Thymus (tissue), 11 donors: ENCODE measurements around the gene AFAP1. TPM values are rescaled to one million over a fixed set of nuclear protein-coding genes. Genes with fewer than 3 reads are reported as not detected.

Experiments used
- DNase-seq, 9 donors: peaks; one replicate each; pipeline ENCODE4 v3.0.0-alpha.2; 2013; ENCODE audit warnings: low spot score in 9 of 9, low read depth in 6 of 9, missing footprints in 1 of 9
- H3K27ac ChIP-seq, 2 donors: one replicate each; pipeline ENCODE4 v1.5.1; 2013; ENCODE audit warnings: control low read depth in 1 of 2, low read depth in 1 of 2, low read length in 1 of 2, mild to moderate bottlenecking in 1 of 2, moderate library complexity in 1 of 2
- H3K27me3 ChIP-seq, 2 donors: one replicate each; pipeline ENCODE4 v1.5.1; 2013; ENCODE audit warnings: low read length in 1 of 2; ENCODE audit not compliant: control insufficient read depth in 2 of 2, insufficient read depth in 1 of 2
- H3K36me3 ChIP-seq, 2 donors: one replicate each; pipeline ENCODE4 v1.5.1; 2013; ENCODE audit warnings: low read length in 1 of 2, mild to moderate bottlenecking in 1 of 2, moderate library complexity in 1 of 2; ENCODE audit not compliant: control insufficient read depth in 2 of 2, insufficient read depth in 2 of 2
- H3K4me1 ChIP-seq, 2 donors: one replicate each; pipeline ENCODE4 v1.5.1; 2013; ENCODE audit warnings: low read length in 2 of 2; ENCODE audit not compliant: control insufficient read depth in 2 of 2, insufficient read depth in 2 of 2
- H3K4me3 ChIP-seq, 2 donors: one replicate each; pipeline ENCODE4 v1.5.1; 2013; ENCODE audit warnings: low read length in 2 of 2, control low read depth in 1 of 2, mild to moderate bottlenecking in 1 of 2
- H3K9me3 ChIP-seq, 2 donors: one replicate each; pipeline ENCODE4 v1.5.1; 2013; ENCODE audit warnings: low read length in 1 of 2, mild to moderate bottlenecking in 1 of 2; ENCODE audit not compliant: control insufficient read depth in 2 of 2, insufficient read depth in 1 of 2
- WGBS: extraction: QIAGEN DNeasy Blood & Tissue Kit; methylation state at CpG from one replicate; pipeline ENCODE4 v1.1.7; 2013; 5-methylcytosine and 5-hydroxymethylcytosine counted together
- polyA plus RNA-seq: library from polyadenylated mRNA; stranded (reverse); fragments of 200-250 nt; gene quantifications from one replicate; pipeline ENCODE4 v1.2.3, GENCODE V29; 2013
- total RNA-seq: library from RNA; stranded (reverse); fragments of 120-200 nt; gene quantifications from one replicate; pipeline ENCODE4 v1.2.4, GENCODE V29; 2013
- donor health status: healthy.

Gene AFAP1
- total and polyA plus RNA-seq, 2 donors = 3.2 to 4.5 TPM

- H3K36me3 ChIP-seq = no peaks in the 10 kb centered on the region
- DNase-seq = no peak
Measured at GRCh38 chr4:7775396-7775795, 164.3 kb downstream of the AFAP1 start.

GRCh38 chr4:7774301-7775294 lies 165.1 kb downstream of the AFAP1 start:
- no peaks in the 10 kb centered on the region for H3K36me3 ChIP-seq
- no peak for DNase-seq
- no peak overlapping the region for H3K27ac ChIP-seq
- H3K27me3 ChIP-seq = no peaks in the 10 kb centered on the region
- H3K4me3 ChIP-seq = no peak overlapping the region
- H3K9me3 ChIP-seq = no peaks in the 10 kb centered on the region
- 96% methylated on average over 22 of the region's 22 CpGs for WGBS
- H3K4me1 ChIP-seq = no peaks in the 10 kb centered on the region

More at GRCh38 chr4:7775396-7775795, 164.3 kb downstream of the AFAP1 start:
- H3K9me3 ChIP-seq = no peaks in the 10 kb centered on the region
- H3K27me3 ChIP-seq = no peaks in the 10 kb centered on the region
- no peaks in the 10 kb centered on the region for H3K4me1 ChIP-seq
- H3K4me3 ChIP-seq = no peak overlapping the region
- H3K27ac ChIP-seq = no peak overlapping the region
- WGBS = 95% methylated on average over 9 of the region's 9 CpGs

GRCh38 chr4:7773401-7774180 lies 166.1 kb downstream of the AFAP1 start:
- H3K4me1 ChIP-seq = no peaks in the 10 kb centered on the region
- no peak for DNase-seq
- H3K9me3 ChIP-seq = no peaks in the 10 kb centered on the region
- 96% methylated on average over 24 of the region's 24 CpGs for WGBS
- no peaks in the 10 kb centered on the region for H3K36me3 ChIP-seq
- H3K27me3 ChIP-seq = no peaks in the 10 kb centered on the region
- no peak overlapping the region for H3K27ac ChIP-seq
- H3K4me3 ChIP-seq = no peak overlapping the region

- DNase-seq = no peak
- no peaks in the 10 kb centered on the region for H3K27me3 ChIP-seq
- H3K9me3 ChIP-seq = no peaks in the 10 kb centered on the region
- no peak overlapping the region for H3K27ac ChIP-seq
- no peaks in the 10 kb centered on the region for H3K36me3 ChIP-seq
- 89% methylated on average over 31 of the region's 31 CpGs for WGBS
- H3K4me1 ChIP-seq = no peaks in the 10 kb centered on the region
- H3K4me3 ChIP-seq = no peak overlapping the region
Measured at GRCh38 chr4:7772711-7773385, 166.8 kb downstream of the AFAP1 start.

GRCh38 chr4:7771541-7772507 lies 167.8 kb downstream of the AFAP1 start:
- DNase-seq = no peak
- WGBS = 90% methylated on average over 26 of the region's 26 CpGs
- Histone ChIP-seq H3K4me1 (no peaks in the 10 kb centered on the region), H3K9me3 (no peaks in the 10 kb centered on the region), H3K4me3 (no peak overlapping the region), H3K27me3 (no peaks in the 10 kb centered on the region), H3K27ac (no peak overlapping the region), H3K36me3 (no peaks in the 10 kb centered on the region)

- 38% methylated on average over 6 of the region's 6 CpGs for WGBS
- no peaks in the 10 kb centered on the region for H3K4me1 ChIP-seq
- no peak for DNase-seq
Measured at GRCh38 chr4:7771056-7771455, 168.6 kb downstream of the AFAP1 start.

GRCh38 chr4:7770224-7771050 lies 169.2 kb downstream of the AFAP1 start:
- Histone ChIP-seq H3K27me3 (no peaks in the 10 kb centered on the region), H3K27ac (no peak overlapping the region), H3K4me1 (no peaks in the 10 kb centered on the region), H3K36me3 (no peaks in the 10 kb centered on the region), H3K4me3 (no peak overlapping the region), H3K9me3 (no peaks in the 10 kb centered on the region)
- WGBS = 85% methylated on average over 13 of the region's 13 CpGs
- DNase-seq = no peak

More at GRCh38 chr4:7771056-7771455, 168.6 kb downstream of the AFAP1 start:
- no peak overlapping the region for H3K4me3 ChIP-seq
- H3K36me3 ChIP-seq = no peaks in the 10 kb centered on the region
- H3K9me3 ChIP-seq = no peaks in the 10 kb centered on the region
- H3K27me3 ChIP-seq = no peaks in the 10 kb centered on the region
- no peak overlapping the region for H3K27ac ChIP-seq
